ENCODE measurements around the gene PTRH1. TPM values are rescaled to one million over a fixed set of nuclear protein-coding genes. Genes with fewer than 3 reads are reported as not detected.

The PTRH1 gene
- total RNA-seq, 1 donor from 2014 or later: 36.5 TPM

DNA sequence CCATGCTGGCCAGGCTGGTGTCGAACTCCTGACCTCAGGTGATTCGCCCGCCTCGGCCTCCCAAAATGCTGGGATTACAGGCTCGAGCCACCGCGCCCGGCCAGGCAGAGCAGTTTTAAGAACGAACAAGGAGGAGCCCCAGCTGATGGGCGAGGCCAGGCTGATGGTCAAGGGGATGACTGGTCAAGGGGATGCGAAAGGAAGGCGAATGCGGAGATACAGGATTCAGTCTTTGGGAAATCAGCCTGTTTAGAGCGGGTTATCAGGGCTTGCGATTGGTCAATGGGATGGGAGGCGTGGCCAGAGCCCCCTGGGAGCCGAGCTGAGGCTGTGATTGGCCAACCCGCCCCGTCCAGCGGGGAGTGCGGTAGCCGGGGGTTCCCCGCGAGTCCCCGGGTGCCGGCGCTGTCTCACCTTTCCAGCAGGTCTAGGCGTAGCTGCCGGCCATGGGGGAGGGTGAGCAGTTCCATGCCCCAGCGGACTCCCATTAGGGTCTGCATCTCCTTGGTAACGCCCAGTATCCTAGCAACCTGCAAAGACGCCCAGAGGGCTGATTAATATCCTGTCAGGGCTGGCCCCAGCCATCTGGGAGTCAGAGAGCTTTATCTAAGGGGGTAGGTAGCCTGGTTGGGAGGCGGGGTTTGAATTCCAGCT lies 27.1 kb upstream of the PTRH1 start:
- H3K27me3 ChIP-seq (ENCODE audit: control insufficient read depth, insufficient read depth, low read length): peaks cover 14% of the 10 kb centered on the region
- peak overlapping the region; percentile 5 for H3K4me3 ChIP-seq (ENCODE audit: low read depth, low read length)
- no peaks in the 10 kb centered on the region for H3K36me3 ChIP-seq (ENCODE audit: control insufficient read depth, insufficient read depth, low read length)
- TF ChIP-seq, protein P1, sequence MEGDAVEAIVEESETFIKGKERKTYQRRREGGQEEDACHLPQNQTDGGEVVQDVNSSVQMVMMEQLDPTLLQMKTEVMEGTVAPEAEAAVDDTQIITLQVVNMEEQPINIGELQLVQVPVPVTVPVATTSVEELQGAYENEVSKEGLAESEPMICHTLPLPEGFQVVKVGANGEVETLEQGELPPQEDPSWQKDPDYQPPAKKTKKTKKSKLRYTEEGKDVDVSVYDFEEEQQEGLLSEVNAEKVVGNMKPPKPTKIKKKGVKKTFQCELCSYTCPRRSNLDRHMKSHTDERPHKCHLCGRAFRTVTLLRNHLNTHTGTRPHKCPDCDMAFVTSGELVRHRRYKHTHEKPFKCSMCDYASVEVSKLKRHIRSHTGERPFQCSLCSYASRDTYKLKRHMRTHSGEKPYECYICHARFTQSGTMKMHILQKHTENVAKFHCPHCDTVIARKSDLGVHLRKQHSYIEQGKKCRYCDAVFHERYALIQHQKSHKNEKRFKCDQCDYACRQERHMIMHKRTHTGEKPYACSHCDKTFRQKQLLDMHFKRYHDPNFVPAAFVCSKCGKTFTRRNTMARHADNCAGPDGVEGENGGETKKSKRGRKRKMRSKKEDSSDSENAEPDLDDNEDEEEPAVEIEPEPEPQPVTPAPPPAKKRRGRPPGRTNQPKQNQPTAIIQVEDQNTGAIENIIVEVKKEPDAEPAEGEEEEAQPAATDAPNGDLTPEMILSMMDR (IDR thresholded peaks at IDR 0.05; ENCODE audit: insufficient read depth, low read length, poor library complexity, severe bottlenecking): no peak
- peak; percentile 38 for DNase-seq (ENCODE audit: low read depth)

DNA sequence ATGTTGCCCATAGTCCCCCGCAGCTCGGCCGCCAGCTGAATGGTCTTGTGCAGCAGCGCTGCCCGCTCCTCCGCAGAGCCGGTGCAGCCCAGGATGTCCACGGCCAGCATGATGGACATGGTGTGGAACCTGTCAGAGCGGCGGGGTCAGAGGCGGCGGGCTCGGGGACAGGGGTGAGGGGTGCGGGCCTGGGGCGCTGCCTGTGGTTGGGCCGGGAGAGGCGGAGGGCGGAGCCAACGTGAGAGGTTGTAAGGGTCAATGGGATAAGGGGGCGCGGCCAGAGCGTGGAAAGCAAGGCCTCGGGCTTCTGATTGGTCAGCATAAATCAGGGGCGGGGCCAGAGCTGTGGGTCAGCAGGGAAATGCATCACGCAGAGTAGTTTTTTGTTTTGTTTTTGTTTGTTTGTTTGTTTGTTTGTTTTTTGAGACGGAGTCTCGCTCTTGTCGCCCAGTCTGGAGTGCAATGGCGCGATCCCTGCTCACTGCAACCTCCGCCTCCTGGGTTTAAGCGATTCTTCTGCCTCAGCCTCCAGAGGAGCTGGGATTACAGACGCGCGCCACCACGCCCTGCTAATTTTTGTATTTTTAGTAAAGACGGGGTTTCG lies 26.5 kb upstream of the PTRH1 start:
- Histone ChIP-seq H3K4me3 (ENCODE audit: low read depth, low read length) (peak overlapping the region; percentile 5), H3K27me3 (ENCODE audit: control insufficient read depth, insufficient read depth, low read length) (peaks cover 9% of the 10 kb centered on the region), H3K36me3 (ENCODE audit: control insufficient read depth, insufficient read depth, low read length) (no peaks in the 10 kb centered on the region)
- TF ChIP-seq, protein P1 (IDR thresholded peaks at IDR 0.05; ENCODE audit: insufficient read depth, low read length, poor library complexity, severe bottlenecking): no peak
- peak; percentile 14 for DNase-seq (ENCODE audit: low read depth)

DNA sequence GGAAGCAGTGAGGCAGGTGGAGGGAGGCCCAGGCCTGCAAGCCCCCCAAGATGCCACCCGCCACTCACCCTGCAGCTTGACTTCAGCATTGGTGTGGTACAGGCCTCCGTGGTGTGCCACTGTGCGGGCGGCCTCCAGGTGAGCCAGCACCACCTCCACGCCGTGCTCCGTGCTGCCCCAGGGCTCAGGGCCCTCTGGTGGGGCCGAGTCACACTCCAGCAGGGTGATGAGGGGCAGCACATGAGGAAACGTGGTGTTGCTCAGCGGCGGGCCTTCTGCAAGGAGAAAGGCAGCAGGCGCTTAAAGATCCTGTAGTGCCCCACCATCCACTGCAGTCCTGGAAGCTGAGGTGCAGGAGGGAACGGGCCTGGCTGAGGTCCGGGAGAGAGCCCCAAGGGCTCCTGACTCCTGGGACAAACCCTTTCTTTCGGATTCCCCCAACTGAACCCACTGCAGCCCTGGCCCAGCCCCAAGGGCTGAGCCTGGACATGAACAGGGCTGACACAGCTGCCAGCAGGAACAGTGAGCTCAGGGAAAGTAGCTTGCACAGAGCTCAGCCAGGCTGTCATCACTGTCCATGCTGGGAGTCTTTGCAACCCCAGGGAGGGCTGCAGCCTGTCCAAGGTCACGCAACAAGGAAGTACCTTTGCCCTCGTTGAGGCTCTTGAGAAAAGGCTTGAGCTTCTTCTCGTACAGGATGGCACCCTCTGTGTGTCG lies 24.3 kb upstream of the PTRH1 start:
- Histone ChIP-seq H3K36me3 (ENCODE audit: control insufficient read depth, insufficient read depth, low read length) (no peaks in the 10 kb centered on the region), H3K4me3 (ENCODE audit: low read depth, low read length) (no peak overlapping the region), H3K27me3 (ENCODE audit: control insufficient read depth, insufficient read depth, low read length) (peaks cover 7% of the 10 kb centered on the region)
- DNase-seq (ENCODE audit: low read depth): no peak
- TF ChIP-seq, protein P1 (IDR thresholded peaks at IDR 0.05; ENCODE audit: insufficient read depth, low read length, poor library complexity, severe bottlenecking): no peak

DNA sequence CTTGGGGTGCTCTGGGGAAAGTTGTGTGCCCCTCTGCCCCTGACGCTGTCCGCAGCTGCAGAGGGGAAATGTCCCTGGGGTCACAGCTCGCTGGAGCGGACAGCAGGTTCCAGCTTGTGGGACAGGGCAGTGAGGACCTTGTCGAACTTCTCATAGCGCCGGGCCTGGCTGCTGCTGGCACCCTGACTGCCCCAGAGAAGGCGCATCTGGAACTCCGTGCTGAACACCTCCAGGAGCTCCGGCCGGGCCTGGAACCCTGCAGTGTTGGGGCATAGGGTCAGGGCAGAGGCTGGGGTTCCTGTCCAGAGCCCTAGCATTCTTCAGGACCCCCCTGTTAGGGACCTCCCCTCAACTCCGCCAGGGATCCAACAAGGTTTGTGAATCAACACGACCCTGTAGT lies 23.2 kb upstream of the PTRH1 start:
- TF ChIP-seq, protein P1 (IDR thresholded peaks at IDR 0.05; ENCODE audit: insufficient read depth, low read length, poor library complexity, severe bottlenecking): no peak
- Histone ChIP-seq H3K36me3 (ENCODE audit: control insufficient read depth, insufficient read depth, low read length) (no peaks in the 10 kb centered on the region), H3K4me3 (ENCODE audit: low read depth, low read length) (no peak overlapping the region), H3K27me3 (ENCODE audit: control insufficient read depth, insufficient read depth, low read length) (peaks cover 3% of the 10 kb centered on the region)
- no peak for DNase-seq (ENCODE audit: low read depth)

DNA sequence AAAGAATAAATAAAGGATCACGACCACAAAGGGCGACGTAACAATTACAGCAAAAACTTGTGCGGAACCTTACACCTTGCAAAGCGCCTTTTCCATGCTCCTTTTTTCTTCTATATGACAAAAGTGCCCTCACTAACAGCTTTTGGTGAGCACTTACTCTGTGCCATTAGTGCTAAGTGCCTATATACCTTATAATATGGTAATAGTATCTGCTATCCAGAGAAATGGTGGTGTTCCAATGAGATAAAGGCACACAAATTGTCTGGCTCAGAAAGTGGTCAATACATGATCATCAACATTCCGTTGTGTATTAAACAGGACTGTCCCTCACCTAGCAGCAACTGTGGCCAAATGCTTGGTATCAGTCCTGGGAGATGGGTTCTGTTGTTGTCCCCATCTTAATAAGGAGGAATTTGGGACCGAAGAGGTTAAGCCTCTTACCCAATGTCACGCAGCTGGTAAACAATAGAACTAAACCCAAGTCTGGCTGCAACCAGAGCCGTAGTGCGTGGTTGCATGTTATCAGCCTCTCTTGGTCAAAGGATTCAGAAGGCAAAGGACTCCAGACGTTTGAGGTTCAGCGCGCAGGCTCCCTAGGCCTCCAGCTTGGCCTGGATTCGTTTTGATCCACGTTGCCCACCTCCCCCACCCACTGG lies 20.2 kb upstream of the PTRH1 start:
- Histone ChIP-seq H3K4me3 (ENCODE audit: low read depth, low read length) (no peak overlapping the region), H3K27me3 (ENCODE audit: control insufficient read depth, insufficient read depth, low read length) (no peaks in the 10 kb centered on the region)
- DNase-seq (ENCODE audit: low read depth): no peak

More for the DNA sequence above, 20.2 kb upstream of the PTRH1 start:
- no peaks in the 10 kb centered on the region for H3K36me3 ChIP-seq (ENCODE audit: control insufficient read depth, insufficient read depth, low read length)
- TF ChIP-seq, protein P1 (IDR thresholded peaks at IDR 0.05; ENCODE audit: insufficient read depth, low read length, poor library complexity, severe bottlenecking): no peak

All from kidney epithelial cell (primary cell).